ENCODE measurements around the gene BRD7.

The BRD7 gene

DNA sequence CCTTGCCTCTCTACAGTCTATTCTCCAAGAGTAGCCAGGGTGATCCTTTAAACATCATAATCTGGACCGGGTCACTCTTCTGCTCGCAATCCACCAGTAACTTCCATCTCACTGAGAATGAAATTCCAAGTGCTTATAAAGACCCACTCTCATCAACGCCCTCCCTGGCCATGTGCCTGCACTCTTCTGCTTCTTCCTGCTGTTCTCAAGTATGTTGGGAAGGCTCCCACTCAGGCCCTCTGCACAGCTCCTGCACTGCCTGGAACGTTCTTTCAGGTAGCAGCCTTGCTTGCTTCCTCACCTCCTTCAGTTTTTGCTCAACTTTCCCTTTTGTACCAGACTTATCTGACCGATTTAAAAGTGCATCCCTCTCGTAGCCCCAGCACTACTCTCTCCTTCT, 44.4 kb downstream of the BRD7 start:
- Mint-ChIP-seq H3K4me3 (no peak overlapping the region), H3K4me1 (peaks cover 20% of the 10 kb centered on the region), H3K36me3 (peaks cover 30% of the 10 kb centered on the region), H3K9me3 (no peaks in the 10 kb centered on the region), H3K27ac (peak overlapping the region; percentile 7), H3K27me3 (no peaks in the 10 kb centered on the region)
- no peak for ATAC-seq

DNA sequence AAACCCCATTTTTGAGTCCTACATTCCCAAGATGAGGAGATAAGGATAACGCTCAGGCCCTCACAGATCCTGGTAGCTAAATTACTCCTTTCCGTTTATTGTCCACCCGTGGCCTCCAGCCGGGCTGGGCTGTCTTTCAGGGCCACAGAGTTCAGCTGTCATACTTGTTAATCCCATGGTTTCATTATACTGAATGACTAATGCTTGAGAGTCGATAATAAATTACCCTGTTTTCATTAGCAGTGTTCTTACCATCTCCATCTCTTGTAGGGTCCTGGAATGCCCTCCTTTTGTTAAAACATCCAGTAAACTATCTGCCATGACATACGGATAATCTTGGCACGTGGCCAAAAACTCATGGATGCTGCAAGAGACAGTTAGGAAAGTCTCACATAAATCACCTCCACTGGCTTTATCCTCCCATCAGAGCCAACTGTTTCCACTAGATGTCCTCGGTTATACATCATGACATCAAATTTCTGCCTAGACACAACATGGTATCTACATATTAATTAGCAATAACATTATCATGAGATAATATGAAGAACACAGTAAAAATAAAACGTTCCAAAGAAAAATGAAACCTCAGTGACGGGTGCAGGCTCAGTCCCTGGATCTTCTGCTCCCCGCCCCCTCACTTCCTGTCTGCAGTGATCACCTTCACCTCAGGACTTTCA, 45.3 kb downstream of the BRD7 start:
- no peak for ATAC-seq
- Mint-ChIP-seq H3K27ac (peak overlapping the region; percentile 7), H3K27me3 (no peaks in the 10 kb centered on the region), H3K4me1 (peaks cover 20% of the 10 kb centered on the region), H3K36me3 (peaks cover 31% of the 10 kb centered on the region), H3K9me3 (no peaks in the 10 kb centered on the region), H3K4me3 (no peak overlapping the region)

DNA sequence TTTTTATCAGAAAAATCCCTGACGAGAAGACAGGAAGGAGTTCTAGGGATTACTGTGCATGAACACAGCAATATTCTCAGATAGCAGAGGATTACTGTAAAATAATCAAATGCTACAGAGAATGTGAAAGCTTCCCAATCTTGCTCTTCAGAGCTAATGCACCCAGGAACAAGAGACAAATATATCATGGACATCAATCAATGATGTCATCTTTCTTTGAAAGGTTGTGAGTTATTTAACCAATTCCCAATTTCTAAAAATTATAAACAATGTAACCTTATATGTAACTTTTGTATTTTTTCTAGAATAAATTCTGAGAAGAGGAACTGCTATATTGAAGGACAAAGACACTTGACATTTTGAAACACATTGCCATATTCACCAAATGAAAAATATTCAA, 46.5 kb downstream of the BRD7 start:
- ATAC-seq: no peak
- Mint-ChIP-seq H3K27ac (no peak overlapping the region), H3K4me1 (peaks cover 15% of the 10 kb centered on the region), H3K27me3 (no peaks in the 10 kb centered on the region), H3K4me3 (no peak overlapping the region), H3K36me3 (peaks cover 35% of the 10 kb centered on the region), H3K9me3 (no peaks in the 10 kb centered on the region)

GRCh38 chr16:50320310-50320709, 48.5 kb downstream of the BRD7 start:
- ATAC-seq: no peak
- Mint-ChIP-seq H3K36me3 (peaks cover 41% of the 10 kb centered on the region), H3K27ac (no peak overlapping the region), H3K9me3 (no peaks in the 10 kb centered on the region), H3K4me3 (no peak overlapping the region), H3K27me3 (no peaks in the 10 kb centered on the region), H3K4me1 (peaks cover 9% of the 10 kb centered on the region)

DNA sequence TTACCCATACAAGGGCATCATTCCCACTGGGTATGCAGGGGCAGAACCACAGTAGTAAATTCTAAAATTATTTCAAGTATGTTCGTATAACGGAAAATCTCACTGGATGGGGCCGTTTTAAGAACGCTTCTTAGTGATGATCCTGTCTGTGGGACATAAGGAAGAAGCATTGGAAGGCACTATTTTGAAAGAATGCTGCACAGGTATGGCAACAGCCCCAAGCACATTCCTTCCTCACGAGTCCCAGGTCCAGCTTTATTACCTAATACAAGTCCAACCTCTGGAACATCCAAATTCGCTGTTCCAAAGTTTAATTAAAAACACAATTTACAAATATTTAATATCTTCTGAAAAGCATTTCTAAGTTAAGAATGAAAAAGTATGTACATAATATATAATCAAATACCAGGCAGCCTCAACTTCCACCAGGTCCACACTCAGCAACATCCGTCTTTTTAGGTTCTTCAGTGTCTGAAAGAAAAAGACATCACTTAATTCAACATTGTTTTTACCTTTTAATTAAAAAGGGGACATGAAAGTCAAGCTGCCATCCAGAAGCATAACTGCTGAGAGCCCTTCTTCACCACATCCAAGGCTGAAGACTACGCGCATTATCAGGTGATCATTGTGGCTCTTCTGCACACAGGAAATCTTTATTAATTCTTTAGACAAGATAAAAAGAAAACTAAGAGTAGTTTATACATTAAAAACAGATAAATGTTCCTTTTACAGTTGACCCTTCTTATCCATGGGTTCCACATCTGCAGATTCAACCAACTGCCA, 49.8 kb downstream of the BRD7 start:
- H3K27ac Mint-ChIP-seq: peak overlapping the region; percentile 29
- no peak for ATAC-seq

DNA sequence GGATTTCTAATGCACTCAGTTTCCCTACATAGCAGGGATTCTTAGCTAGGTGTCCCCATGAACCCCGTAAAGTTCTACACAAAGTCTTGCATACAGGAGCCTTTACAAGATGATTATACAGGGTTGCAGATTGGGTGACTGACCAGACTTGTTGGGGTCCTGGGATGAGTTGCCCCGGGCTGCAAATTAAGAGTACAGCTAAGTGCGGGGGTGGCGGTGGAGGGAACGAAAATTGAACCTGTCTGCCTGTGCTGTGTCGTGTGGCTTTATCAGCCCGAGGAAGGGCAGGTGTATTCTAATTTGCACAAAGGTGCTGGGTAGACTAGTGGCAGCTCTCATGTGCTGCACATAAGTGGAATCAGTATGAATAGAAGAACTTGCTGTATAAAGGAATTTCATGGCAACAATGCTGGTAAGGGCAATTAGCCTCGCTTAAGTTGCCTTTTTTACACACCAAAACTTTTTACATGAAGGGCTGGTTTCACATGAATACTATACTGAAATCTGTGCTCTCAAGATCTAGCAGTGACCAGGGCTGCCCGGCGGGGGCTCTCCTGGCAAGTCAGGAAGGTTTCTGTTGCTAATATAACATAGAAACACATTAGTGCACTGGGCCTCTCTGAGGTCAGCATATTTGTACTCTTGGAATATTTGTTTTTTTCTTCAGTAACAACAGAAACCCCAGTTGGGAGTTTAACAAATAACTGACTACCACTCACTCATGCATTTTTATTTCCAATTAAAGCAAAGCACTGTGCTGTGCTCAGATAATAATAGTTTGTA, 51.7 kb downstream of the BRD7 start:
- peaks cover 54% of the 10 kb centered on the region for H3K36me3 Mint-ChIP-seq
- peaks cover 9% of the 10 kb centered on the region for H3K4me1 Mint-ChIP-seq
- no peaks in the 10 kb centered on the region for H3K9me3 Mint-ChIP-seq
- ATAC-seq: no peak
- H3K27ac Mint-ChIP-seq: peak overlapping the region; percentile 85
- no peaks in the 10 kb centered on the region for H3K27me3 Mint-ChIP-seq
- H3K4me3 Mint-ChIP-seq: no peak overlapping the region

More for the DNA sequence above, 49.8 kb downstream of the BRD7 start:
- Mint-ChIP-seq H3K4me3 (no peak overlapping the region), H3K4me1 (peaks cover 2% of the 10 kb centered on the region), H3K9me3 (no peaks in the 10 kb centered on the region), H3K27me3 (no peaks in the 10 kb centered on the region), H3K36me3 (peaks cover 40% of the 10 kb centered on the region)

- H3K9me3 Mint-ChIP-seq: no peaks in the 10 kb centered on the region
- peak overlapping the region; percentile 85 for H3K27ac Mint-ChIP-seq
- H3K36me3 Mint-ChIP-seq: peaks cover 56% of the 10 kb centered on the region
- no peaks in the 10 kb centered on the region for H3K27me3 Mint-ChIP-seq
- no peak overlapping the region for H3K4me3 Mint-ChIP-seq
- H3K4me1 Mint-ChIP-seq: peaks cover 9% of the 10 kb centered on the region
- ATAC-seq: no peak
Measured at GRCh38 chr16:50316102-50316847, 52.5 kb downstream of the BRD7 start.

DNA sequence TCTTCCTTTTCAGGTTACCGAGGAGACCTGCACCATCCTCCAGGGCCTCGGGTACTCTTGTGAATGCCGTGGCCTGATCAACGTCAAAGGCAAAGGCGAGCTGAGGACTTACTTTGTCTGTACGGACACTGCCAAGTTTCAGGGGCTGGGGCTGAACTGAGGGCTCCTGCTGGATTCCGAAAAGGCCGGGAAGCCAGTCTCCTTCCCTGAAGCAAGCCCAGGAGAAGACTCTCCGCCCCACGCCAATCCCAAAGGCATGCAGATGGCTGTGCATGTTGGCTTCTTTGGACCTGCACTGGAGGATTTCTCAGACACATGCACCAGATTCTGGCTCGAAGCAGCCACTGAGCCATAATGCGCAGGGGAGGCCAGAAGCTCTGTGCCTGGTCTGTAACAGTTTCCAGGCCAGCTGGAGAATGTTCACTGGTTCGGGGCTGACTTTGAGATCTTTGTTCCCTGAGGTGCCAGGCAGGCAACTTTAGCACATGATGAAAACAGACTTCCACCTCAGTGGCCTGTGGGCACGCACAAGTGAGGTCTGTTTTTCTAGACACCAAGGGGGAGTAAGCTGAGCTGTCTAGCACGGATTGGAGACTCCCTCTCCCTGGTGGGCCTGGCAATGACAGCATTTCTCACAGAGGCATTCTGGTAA, 53.3 kb downstream of the BRD7 start:
- Mint-ChIP-seq H3K9me3 (no peaks in the 10 kb centered on the region), H3K27ac (peak overlapping the region; percentile 85), H3K27me3 (no peaks in the 10 kb centered on the region), H3K4me1 (peaks cover 9% of the 10 kb centered on the region), H3K4me3 (no peak overlapping the region), H3K36me3 (peaks cover 56% of the 10 kb centered on the region)
- no peak for ATAC-seq

GRCh38 chr16:50314665-50315064, 54.1 kb downstream of the BRD7 start:
- peaks cover 9% of the 10 kb centered on the region for H3K4me1 Mint-ChIP-seq
- H3K9me3 Mint-ChIP-seq: no peaks in the 10 kb centered on the region
- ATAC-seq: no peak
- H3K27me3 Mint-ChIP-seq: no peaks in the 10 kb centered on the region
- H3K27ac Mint-ChIP-seq: peak overlapping the region; percentile 85
- peaks cover 62% of the 10 kb centered on the region for H3K36me3 Mint-ChIP-seq
- H3K4me3 Mint-ChIP-seq: no peak overlapping the region

GRCh38 chr16:50313596-50314478, 55.0 kb downstream of the BRD7 start:
- H3K4me3 Mint-ChIP-seq: no peak overlapping the region

DNA sequence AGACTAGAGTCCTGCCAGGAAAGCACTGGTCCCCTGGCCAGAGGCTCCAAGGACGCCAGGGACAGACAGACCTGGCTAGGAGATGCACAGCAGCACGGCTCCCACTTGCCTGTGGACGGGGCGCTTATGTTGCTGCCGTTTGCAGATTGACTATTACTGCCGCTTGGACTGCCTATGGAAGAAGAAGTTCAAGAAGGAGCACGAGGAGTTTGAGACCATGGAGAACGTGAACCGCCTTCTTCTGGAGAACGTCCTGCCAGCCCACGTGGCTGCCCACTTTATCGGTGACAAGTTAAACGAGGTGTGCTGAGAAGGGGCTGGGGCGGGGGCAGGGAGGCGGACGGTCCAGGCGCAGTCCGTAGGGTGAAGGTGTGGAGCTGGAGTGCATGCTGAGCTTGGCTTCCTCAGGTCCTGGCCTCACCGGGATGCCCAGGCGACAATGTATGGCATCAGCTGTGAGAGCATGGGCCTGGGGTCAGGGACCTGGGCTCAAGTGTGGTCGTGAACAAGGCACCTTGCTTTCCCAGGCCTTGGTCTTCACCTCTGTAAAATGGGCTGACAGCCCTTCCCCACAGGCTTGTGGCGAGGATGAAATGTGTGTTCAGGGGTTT, 56.8 kb downstream of the BRD7 start:
- Mint-ChIP-seq H3K9me3 (no peaks in the 10 kb centered on the region), H3K4me3 (no peak overlapping the region), H3K27me3 (no peaks in the 10 kb centered on the region), H3K4me1 (peaks cover 13% of the 10 kb centered on the region), H3K36me3 (peaks cover 62% of the 10 kb centered on the region), H3K27ac (peak overlapping the region; percentile 22)
- ATAC-seq: no peak

More at GRCh38 chr16:50313596-50314478, 55.0 kb downstream of the BRD7 start:
- H3K27ac Mint-ChIP-seq: peak overlapping the region; percentile 85
- H3K27me3 Mint-ChIP-seq: no peaks in the 10 kb centered on the region
- peak; percentile 31 for ATAC-seq
- H3K9me3 Mint-ChIP-seq: no peaks in the 10 kb centered on the region
- peaks cover 13% of the 10 kb centered on the region for H3K4me1 Mint-ChIP-seq
- peaks cover 69% of the 10 kb centered on the region for H3K36me3 Mint-ChIP-seq

DNA sequence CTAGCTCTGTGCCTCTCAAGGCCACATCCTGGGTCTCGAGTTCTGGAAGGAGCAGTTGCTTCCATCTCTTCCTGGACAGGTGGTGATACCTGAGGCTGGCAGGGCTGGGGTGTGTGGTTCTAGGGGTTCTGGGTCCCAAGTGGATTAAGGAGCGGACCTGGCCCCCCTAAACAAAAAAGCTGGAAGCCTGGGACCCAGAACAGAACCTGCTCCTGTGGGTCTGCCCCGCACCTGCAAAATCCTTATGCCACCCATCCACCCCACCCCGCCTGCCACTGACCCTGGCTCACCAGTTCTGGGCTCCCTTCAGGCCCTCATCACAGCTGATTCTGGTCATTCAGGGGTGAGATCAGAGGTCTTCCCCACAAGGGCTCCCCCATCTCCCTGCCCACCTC, 57.7 kb downstream of the BRD7 start:
- ATAC-seq: no peak
- H3K9me3 Mint-ChIP-seq: no peaks in the 10 kb centered on the region
- no peak overlapping the region for H3K4me3 Mint-ChIP-seq
- peaks cover 62% of the 10 kb centered on the region for H3K36me3 Mint-ChIP-seq
- no peak overlapping the region for H3K27ac Mint-ChIP-seq
- peaks cover 13% of the 10 kb centered on the region for H3K4me1 Mint-ChIP-seq
- H3K27me3 Mint-ChIP-seq: no peaks in the 10 kb centered on the region

DNA sequence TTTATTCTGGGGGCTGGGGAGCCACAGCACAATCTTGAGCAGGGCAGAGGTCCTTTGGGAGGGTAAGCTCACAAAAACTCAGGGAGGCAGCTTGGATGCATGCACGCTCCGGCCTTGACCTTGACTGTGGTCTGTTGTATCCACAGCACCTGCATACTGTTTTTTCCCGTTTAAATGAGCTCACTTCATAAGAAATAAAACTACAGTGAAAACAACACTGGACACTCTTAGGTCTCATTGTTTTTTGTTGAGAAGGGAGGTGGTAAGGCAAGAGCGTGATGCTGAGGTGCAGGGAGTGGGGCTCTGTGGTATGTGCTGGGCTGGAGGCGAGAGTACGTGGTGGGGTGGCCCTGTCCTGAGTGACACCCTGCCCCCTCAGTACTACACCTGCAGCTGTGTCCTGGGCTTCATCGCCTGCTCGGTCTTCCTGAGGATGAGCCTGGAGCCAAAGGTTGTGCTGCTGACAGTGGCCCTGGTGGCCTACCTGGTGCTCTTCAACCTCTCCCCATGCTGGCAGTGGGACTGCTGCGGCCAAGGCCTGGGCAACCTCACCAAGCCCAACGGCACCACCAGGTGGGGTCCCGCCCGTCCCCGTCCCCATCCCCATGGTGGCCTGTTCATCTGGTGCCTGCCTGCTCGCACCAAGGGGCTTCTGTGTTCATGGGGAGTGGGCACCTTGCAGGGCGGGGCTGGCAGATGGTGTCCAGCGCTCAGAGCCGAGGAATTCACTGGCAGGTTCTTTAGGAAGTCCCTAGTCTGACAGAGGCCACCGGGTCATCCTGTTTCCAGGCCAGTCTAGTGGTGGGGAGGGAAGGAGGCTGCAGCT, 58.3 kb downstream of the BRD7 start:
- H3K27me3 Mint-ChIP-seq: no peaks in the 10 kb centered on the region
- H3K4me3 Mint-ChIP-seq: no peak overlapping the region
- H3K9me3 Mint-ChIP-seq: no peaks in the 10 kb centered on the region
- peaks cover 13% of the 10 kb centered on the region for H3K4me1 Mint-ChIP-seq
- no peak for ATAC-seq
- H3K27ac Mint-ChIP-seq: peak overlapping the region; percentile 53
- peaks cover 58% of the 10 kb centered on the region for H3K36me3 Mint-ChIP-seq
